IMR-90 (cell line): Measurements from ENCODE around the gene HSPA1A. TPM values are rescaled to one million over a fixed set of nuclear protein-coding genes. Genes with fewer than 3 reads are reported as not detected.
"Not testable (repeated sequence)": the region's sequence is repeated elsewhere in the genome, so short reads cannot be mapped to it uniquely, and the experiment has no call there.

Experiments
- ATAC-seq: fragments of 200-7000 bp; cut with Tn5 transposase; 2 replicates; pipeline ENCODE4 v1.9.1; 2020; ENCODE audit warnings: low read depth, mild to moderate bottlenecking, moderate library complexity
- BruUV-seq: library from RNA; stranded (reverse); fragments of 400-500 nt; replicated peaks from 2 replicates; lab custom pipeline; 2021; lab: Mats Ljungman, UMichigan
- CTCF ChIA-PET: fragments of 300-600 bp; formaldehyde crosslinking; extraction: SDS; loops from one replicate; lab custom pipeline; 2021; ENCODE audit warnings: antibody characterized with exemption; lab: Yijun Ruan, JAX
- POLR2A ChIA-PET: fragments of 300-600 bp; sonication (Branson Sonifier 250); formaldehyde crosslinking; loops from one replicate; lab custom pipeline; 2022; ENCODE audit warnings: antibody characterized with exemption; ENCODE audit not compliant: unreplicated experiment; lab: Charles Lee
- DNase-seq: peaks from one replicate; pipeline ENCODE4 v3.0.0; 2013
- H2AFZ ChIP-seq: replicated peaks from 2 replicates; pipeline ENCODE3; 2013; ENCODE audit warnings: low read length, mild to moderate bottlenecking; ENCODE audit not compliant: poor library complexity
- H2AK5ac ChIP-seq: 2 replicates; pipeline ENCODE4 v1.6.1; 2013; ENCODE audit warnings: low read depth, low read length, inconsistent platforms
- H2AK9ac ChIP-seq: replicated peaks from 2 replicates; pipeline ENCODE3; 2013; ENCODE audit warnings: mild to moderate bottlenecking, low read depth, low read length, moderate library complexity; ENCODE audit not compliant: poor library complexity
- H2BK120ac ChIP-seq: 2 replicates; pipeline ENCODE4 v1.6.1; 2013; ENCODE audit warnings: low read depth, low read length, inconsistent platforms
- H2BK15ac ChIP-seq: 3 replicates; pipeline ENCODE4 v1.6.1; 2013; ENCODE audit warnings: low read depth, low read length, inconsistent platforms
- H2BK20ac ChIP-seq: 2 replicates; pipeline ENCODE4 v1.6.1; 2013; ENCODE audit warnings: low read depth, mild to moderate bottlenecking, inconsistent platforms, low read length, moderate library complexity
- H2BK5ac ChIP-seq: 2 replicates; pipeline ENCODE4 v1.6.1; 2013; ENCODE audit warnings: mild to moderate bottlenecking, low read depth, low read length, inconsistent platforms; ENCODE audit not compliant: poor library complexity, severe bottlenecking
- H3K14ac ChIP-seq: replicated peaks from 2 replicates; pipeline ENCODE4 v1.6.1; 2013; ENCODE audit warnings: low read depth, low read length, inconsistent platforms
- H3K18ac ChIP-seq: 2 replicates; pipeline ENCODE4 v1.6.1; 2013; ENCODE audit warnings: low read depth, low read length, control low read depth
- H3K23ac ChIP-seq: 2 replicates; pipeline ENCODE4 v1.6.1; 2013; ENCODE audit warnings: low read depth, low read length, inconsistent platforms
- H3K27ac ChIP-seq: 2 replicates; pipeline ENCODE4 v1.5.1; 2013; ENCODE audit warnings: mild to moderate bottlenecking, control low read depth, low read length; ENCODE audit not compliant: insufficient read depth
- H3K27me3 ChIP-seq: 2 replicates; pipeline ENCODE4 v1.6.1; 2013; ENCODE audit warnings: low read length; ENCODE audit not compliant: control insufficient read depth, insufficient read depth
- H3K36me3 ChIP-seq: 2 replicates; pipeline ENCODE4 v1.6.1; 2013; ENCODE audit warnings: low read length, mixed read lengths; ENCODE audit not compliant: control insufficient read depth, insufficient read depth
- H3K4ac ChIP-seq: 2 replicates; pipeline ENCODE4 v1.6.1; 2013; ENCODE audit warnings: low read depth, low read length, inconsistent platforms
- H3K4me1 ChIP-seq: 2 replicates; pipeline ENCODE4 v1.6.1; 2013; ENCODE audit warnings: low read length, mixed read lengths; ENCODE audit not compliant: control insufficient read depth, insufficient read depth
- H3K4me2 ChIP-seq: 2 replicates; pipeline ENCODE4 v1.6.1; 2013; ENCODE audit warnings: low read depth, mild to moderate bottlenecking, control low read depth, low read length, moderate library complexity
- H3K4me3 ChIP-seq: 2 replicates; pipeline ENCODE4 v1.5.1; 2013; ENCODE audit warnings: low read depth, mild to moderate bottlenecking, control low read depth, low read length, moderate library complexity; ENCODE audit not compliant: insufficient read depth
- H3K56ac ChIP-seq: 2 replicates; pipeline ENCODE4 v1.6.1; 2013; ENCODE audit warnings: low read length, inconsistent platforms; ENCODE audit not compliant: insufficient read depth; ENCODE audit errors: extremely low read depth
- H3K79me1 ChIP-seq, 2 experiments: 2 replicates each; pipeline ENCODE4 v1.6.1; 2013; ENCODE audit warnings: low read length in 2 of 2, inconsistent platforms in 1 of 2, low read depth in 1 of 2
- H3K9ac ChIP-seq: 2 replicates; pipeline ENCODE4 v1.6.1; 2013; ENCODE audit warnings: low read depth, low read length, control low read depth
- H3K9me1 ChIP-seq: 2 replicates; pipeline ENCODE4 v1.6.1; 2013; ENCODE audit warnings: low read length, inconsistent platforms; ENCODE audit not compliant: insufficient read depth
- H3K9me3 ChIP-seq: 2 replicates; pipeline ENCODE4 v1.6.1; 2013; ENCODE audit warnings: low read length; ENCODE audit not compliant: control insufficient read depth, insufficient read depth
- H4K20me1 ChIP-seq: 2 replicates; pipeline ENCODE4 v1.6.1; 2013; ENCODE audit warnings: low read length, inconsistent platforms; ENCODE audit not compliant: insufficient read depth
- H4K5ac ChIP-seq: 2 replicates; pipeline ENCODE4 v1.6.1; 2013; ENCODE audit warnings: mild to moderate bottlenecking, low read depth, low read length, control low read depth
- H4K8ac ChIP-seq, 2 experiments: 2 replicates each; pipeline ENCODE4 v1.6.1; 2013; ENCODE audit warnings: low read depth in 2 of 2, low read length in 2 of 2, control low read depth in 1 of 2, inconsistent platforms in 1 of 2
- H4K91ac ChIP-seq: 2 replicates; pipeline ENCODE4 v1.6.1; 2013; ENCODE audit warnings: low read depth, low read length, inconsistent platforms; ENCODE audit not compliant: insufficient read depth
- RFX5 ChIP-seq: IDR thresholded peaks from 2 replicates; pipeline ENCODE4 v1.8.0; 2012; ENCODE audit warnings: low read depth, mild to moderate bottlenecking, low read length, moderate library complexity
- WGBS, 2 experiments: methylation state at CpG; one replicate each; pipeline versions ENCODE4 v1.1.5 to v1.1.7; 2013; ENCODE audit warnings: missing lambda C conversion rate in 2 of 2; ENCODE audit not compliant: insufficient read length in 1 of 2; ENCODE audit errors: extremely low coverage in 2 of 2; 5-methylcytosine and 5-hydroxymethylcytosine counted together
- dilution Hi-C: fragments of 300-500 bp; cut with HindIII; formaldehyde crosslinking; loops from one replicate; pipeline ENCODE4 v1.14.3; 2018; ENCODE audit warnings: low sequenced_read_pairs; ENCODE audit not compliant: unreplicated experiment
- in situ Hi-C: fragments of 300-500 bp; cut with MboI; formaldehyde crosslinking; loops from 3 replicates; pipeline ENCODE4 v1.14.3; 2019; ENCODE audit warnings: low sequenced_read_pairs, inconsistent platforms, mixed read lengths
- intact Hi-C: fragments of 100-400 bp; cut with micrococcal nuclease; formaldehyde crosslinking; loops from 2 replicates; pipeline ENCODE4 v1.10.0; 2022
- polyA plus RNA-seq, 3 experiments: library from polyadenylated mRNA; depleted of rRNA; stranded (reverse); fragments of >200 nt; gene quantifications; 2 replicates each; pipeline ENCODE4 v1.2.3, GENCODE V29; 2012; ENCODE audit warnings: low replicate concordance in 1 of 3
- total RNA-seq: library from RNA; depleted of rRNA; stranded (reverse); fragments of >200 nt; gene quantifications from 2 replicates; pipeline ENCODE4 v1.2.3, GENCODE V29; 2012

HSPA1A gene
- total and polyA plus RNA-seq, 2 of the 4 experiments (the other 2 are of a cell fraction) = 94.6 to 95.3 TPM

GRCh38 chr6:31799781-31800180 lies 15.6 kb upstream of the HSPA1A start (continued):
- no peak for TF ChIP-seq RFX5

GRCh38 chr6:31801031-31801927 lies 14.1 kb upstream of the HSPA1A start:
- H3K9me3 ChIP-seq, H3K9ac ChIP-seq, H3K27ac ChIP-seq, H3K4me2 ChIP-seq, H3K4ac ChIP-seq, H2BK120ac ChIP-seq, H4K91ac ChIP-seq, POLR2A ChIA-PET, H3K4me3 ChIP-seq, dilution Hi-C loops, ATAC-seq, H3K18ac ChIP-seq, in situ Hi-C loops, H2BK15ac ChIP-seq, H2BK5ac ChIP-seq, H3K9me1 ChIP-seq, H4K5ac ChIP-seq, DNase-seq, H2BK20ac ChIP-seq, intact Hi-C loops, H2AFZ ChIP-seq, BruUV-seq, H3K36me3 ChIP-seq, H2AK5ac ChIP-seq, H4K8ac ChIP-seq, H2AK9ac ChIP-seq, H3K4me1 ChIP-seq, H3K56ac ChIP-seq, H3K27me3 ChIP-seq, H4K20me1 ChIP-seq, H3K23ac ChIP-seq, H3K14ac ChIP-seq: not testable (repeated sequence)
- H3K79me1 ChIP-seq = peaks cover 14 to 32% of the 10 kb centered on the region in 2 experiments
- CTCF ChIA-PET = interaction anchor here (0.6 kb wide), 1 partner anchor 149 kb away, joined by 4 read pairs; no protein-coding TSS in a partner anchor
- 100% methylated on average over 1 of the region's 8 CpGs; no CpG with 5 or more reads in 1 of the 2 experiments for WGBS, 2 experiments
